Brain pericyte (primary cell): ENCODE measurements around the gene HYLS1.

Source experiments
- DNase-seq: peaks from one replicate; pipeline ENCODE4 v3.0.0-alpha.2; 2012; ENCODE audit warnings: low read depth, low spot score

The HYLS1 gene

DNA sequence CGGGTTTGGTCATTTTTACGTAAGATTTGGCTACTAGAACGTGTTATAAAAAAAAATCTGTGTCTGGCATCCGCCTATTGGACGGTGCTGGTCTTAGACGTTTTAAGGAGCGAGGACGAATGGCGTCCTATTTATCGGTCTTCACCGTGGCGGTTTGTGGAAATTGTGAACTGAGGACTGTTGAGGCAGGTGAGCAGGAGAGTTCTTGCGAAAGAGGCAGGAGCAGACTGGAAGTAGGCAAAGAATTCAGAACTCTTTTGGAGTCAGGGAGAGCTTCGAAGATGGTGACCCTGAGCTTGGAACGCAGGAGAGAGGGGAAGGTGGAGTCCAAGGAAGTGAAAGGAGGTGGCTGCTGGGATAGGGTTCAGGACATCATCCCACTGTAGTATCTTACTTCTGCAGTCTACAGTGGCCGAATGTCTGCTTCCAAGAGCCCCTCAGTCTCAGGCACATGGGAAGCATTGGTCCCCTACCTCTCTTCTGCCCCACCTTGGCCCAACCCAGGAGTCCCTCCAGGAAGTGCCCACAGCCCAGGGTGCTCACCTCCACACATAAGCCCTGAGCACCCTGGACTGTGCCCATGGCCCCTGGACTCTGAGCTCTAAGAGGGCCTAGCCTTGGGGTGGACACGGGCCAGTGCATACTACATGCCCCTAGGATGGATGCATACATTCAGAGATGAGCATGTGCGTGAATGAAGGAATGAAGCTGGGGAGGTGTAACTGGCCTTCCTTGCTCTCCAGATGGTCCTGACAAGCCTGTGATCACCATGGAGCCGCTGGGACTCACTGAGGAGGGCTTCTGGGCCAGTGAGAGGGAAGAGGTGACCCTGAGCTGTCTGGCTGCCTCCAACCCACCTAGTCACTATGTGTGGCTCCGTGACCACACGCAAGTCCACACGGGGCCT, 62.1 kb downstream of the HYLS1 start:
- DNase-seq, result no peak

DNA sequence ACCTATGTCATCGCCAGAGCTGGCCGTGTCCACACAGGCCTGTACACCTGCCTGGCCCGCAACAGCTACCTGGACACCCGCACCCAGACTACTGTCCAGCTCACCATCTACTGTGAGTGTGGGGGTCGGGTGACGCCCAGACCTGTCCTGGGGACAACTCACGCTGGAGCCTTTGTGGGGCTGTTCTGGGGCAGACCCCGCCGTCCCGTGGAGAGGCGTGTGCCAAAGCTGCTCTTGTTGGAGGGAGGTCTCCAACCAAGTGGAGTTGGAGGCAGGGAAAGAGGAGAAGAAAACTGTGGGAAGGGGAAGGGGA, 62.7 kb downstream of the HYLS1 start:
- no peak for DNase-seq
